Smooth muscle cell (in vitro differentiated cells): ENCODE results near the gene CRTC3. TPM values are rescaled to one million over a fixed set of nuclear protein-coding genes. Genes with fewer than 3 reads are reported as not detected.
A peak's percentile ranks its signal among the peaks of the same experiment; 100 is the strongest.

Experiments
- DNase-seq: peaks from one replicate; lab custom pipeline; 2025; ENCODE audit not compliant: unreplicated experiment; lab: John Stamatoyannopoulos, UW
- H2AFZ ChIP-seq: fragments of 200-600 bp; sonication (generic); 2 replicates; pipeline ENCODE4 v1.6.0; 2016; ENCODE audit warnings: antibody characterized with exemption, low read depth, mild to moderate bottlenecking
- H3F3A ChIP-seq: fragments of 200-600 bp; sonication (generic); 2 replicates; pipeline ENCODE4 v1.6.0; 2017; ENCODE audit warnings: antibody characterized with exemption, low read depth
- H3K27ac ChIP-seq: fragments of 200-600 bp; sonication (generic); 2 replicates; pipeline ENCODE4 v1.5.1; 2016; ENCODE audit warnings: low read depth, mild to moderate bottlenecking
- H3K27me3 ChIP-seq: fragments of 200-600 bp; sonication (generic); 2 replicates; pipeline ENCODE4 v1.6.1; 2016; ENCODE audit warnings: low read depth, mild to moderate bottlenecking
- H3K36me3 ChIP-seq: fragments of 200-600 bp; sonication (generic); 2 replicates; pipeline ENCODE4 v1.5.1; 2016; ENCODE audit warnings: low read depth
- H3K4me1 ChIP-seq: fragments of 200-600 bp; sonication (generic); 2 replicates; pipeline ENCODE4 v1.5.1; 2016; ENCODE audit warnings: low read depth
- H3K4me2 ChIP-seq: fragments of 200-600 bp; sonication (generic); 2 replicates; pipeline ENCODE4 v1.6.0; 2016; ENCODE audit warnings: mild to moderate bottlenecking
- H3K4me3 ChIP-seq: fragments of 200-600 bp; sonication (generic); 2 replicates; pipeline ENCODE4 v1.5.1; 2016; ENCODE audit warnings: mild to moderate bottlenecking
- H3K79me2 ChIP-seq: fragments of 200-600 bp; sonication (generic); 2 replicates; pipeline ENCODE4 v1.6.0; 2016; ENCODE audit warnings: low read depth, mild to moderate bottlenecking
- H3K9ac ChIP-seq: fragments of 200-600 bp; sonication (generic); 2 replicates; pipeline ENCODE4 v1.6.0; 2016; ENCODE audit warnings: low read depth
- H3K9me3 ChIP-seq: fragments of 200-600 bp; sonication (generic); replicated peaks from 2 replicates; pipeline ENCODE4 v1.5.1; 2016; ENCODE audit warnings: low read depth
- H4K20me1 ChIP-seq: fragments of 200-600 bp; sonication (generic); 2 replicates; pipeline ENCODE4 v1.6.0; 2016; ENCODE audit warnings: low read depth
- WGBS: methylation state at CpG from one replicate; pipeline ENCODE4 v1.1.7; 2016; ENCODE audit warnings: low lambda C conversion rate; 5-methylcytosine and 5-hydroxymethylcytosine counted together
- polyA plus RNA-seq: library from polyadenylated mRNA; unstranded; fragments of >200 nt; fragmentation: Nextera tagmentation; extraction: Ambion mirVana; gene quantifications from 2 replicates; pipeline ENCODE4 v1.2.1, GENCODE V29; 2016
- total RNA-seq: library from RNA; depleted of rRNA; stranded (reverse); fragments of >200 nt; gene quantifications from 2 replicates; pipeline ENCODE4 v1.2.3, GENCODE V29; 2014
- TF ChIP-seq, protein P1 (sequence below): fragments of 200-600 bp; sonication (generic); IDR thresholded peaks from 2 replicates; pipeline ENCODE4 v1.5.1; 2017; ENCODE audit warnings: borderline replicate concordance, mild to moderate bottlenecking, antibody characterized with exemption; ENCODE audit not compliant: insufficient read depth, poor library complexity, severe bottlenecking

Gene CRTC3, protein sequence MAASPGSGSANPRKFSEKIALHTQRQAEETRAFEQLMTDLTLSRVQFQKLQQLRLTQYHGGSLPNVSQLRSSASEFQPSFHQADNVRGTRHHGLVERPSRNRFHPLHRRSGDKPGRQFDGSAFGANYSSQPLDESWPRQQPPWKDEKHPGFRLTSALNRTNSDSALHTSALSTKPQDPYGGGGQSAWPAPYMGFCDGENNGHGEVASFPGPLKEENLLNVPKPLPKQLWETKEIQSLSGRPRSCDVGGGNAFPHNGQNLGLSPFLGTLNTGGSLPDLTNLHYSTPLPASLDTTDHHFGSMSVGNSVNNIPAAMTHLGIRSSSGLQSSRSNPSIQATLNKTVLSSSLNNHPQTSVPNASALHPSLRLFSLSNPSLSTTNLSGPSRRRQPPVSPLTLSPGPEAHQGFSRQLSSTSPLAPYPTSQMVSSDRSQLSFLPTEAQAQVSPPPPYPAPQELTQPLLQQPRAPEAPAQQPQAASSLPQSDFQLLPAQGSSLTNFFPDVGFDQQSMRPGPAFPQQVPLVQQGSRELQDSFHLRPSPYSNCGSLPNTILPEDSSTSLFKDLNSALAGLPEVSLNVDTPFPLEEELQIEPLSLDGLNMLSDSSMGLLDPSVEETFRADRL
- total RNA-seq (11.7 and 12.2 TPM in 2 replicates), polyA plus RNA-seq (12.5 and 17.6 TPM in 2 replicates)

DNA sequence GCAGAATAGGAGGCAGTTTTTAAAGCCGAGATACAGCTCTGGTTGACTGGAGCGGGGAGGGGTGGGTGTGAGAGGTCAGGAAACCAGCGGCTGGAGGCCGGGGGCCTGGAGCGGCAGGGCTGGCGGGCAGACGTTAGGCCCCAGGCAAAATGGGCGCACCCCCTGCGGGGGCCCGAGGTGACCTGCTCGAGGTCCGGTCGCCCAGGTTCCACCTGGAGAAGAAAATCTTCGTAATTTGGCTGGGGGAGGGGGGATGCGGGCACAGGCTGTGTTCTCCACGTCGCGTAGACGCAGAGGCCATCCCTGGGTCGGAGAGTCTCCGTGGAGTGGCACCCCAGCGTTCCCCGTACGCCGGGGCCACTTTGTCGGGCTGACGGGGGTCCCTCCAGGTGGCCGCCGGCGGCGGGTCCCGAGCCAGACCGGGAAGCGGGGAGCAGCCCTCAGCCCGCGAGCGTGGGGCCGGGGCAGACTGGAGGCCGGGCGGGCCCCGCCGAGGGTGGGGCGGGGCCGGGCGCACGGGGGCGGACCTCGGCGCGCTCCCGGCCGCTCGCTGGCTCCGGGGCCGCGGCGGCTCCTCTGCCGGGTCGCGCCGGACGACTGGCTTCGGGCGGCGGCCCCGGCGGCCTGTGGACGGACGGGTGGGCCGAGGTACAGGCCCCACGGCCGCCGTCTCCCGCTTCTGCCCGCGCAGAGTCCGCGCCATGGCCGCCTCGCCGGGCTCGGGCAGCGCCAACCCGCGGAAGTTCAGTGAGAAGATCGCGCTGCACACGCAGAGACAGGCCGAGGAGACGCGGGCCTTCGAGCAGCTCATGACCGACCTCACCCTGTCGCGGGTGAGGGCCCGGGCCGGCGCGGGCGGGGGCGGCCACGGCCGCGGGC is at the start of gene CRTC3:
Gene CRTC3 (plus strand): TSS at position 553 of the 879 bp plus-strand sequence. CDS start 149 bp downstream, at position 702.
- peak within 1 kb of the TSS; percentile 95 for H3K4me2 ChIP-seq
- peaks cover 11% of the 10 kb centered on the region for H3K4me1 ChIP-seq
- 2% methylated on average over 50 of the region's 104 CpGs for WGBS
- H3K36me3 ChIP-seq: no peaks in the 10 kb centered on the region
- H4K20me1 ChIP-seq: peaks cover 34% of the 10 kb centered on the region
- H3K9ac ChIP-seq: peak within 1 kb of the TSS; percentile 81
- DNase-seq: peak; percentile 33
- TF ChIP-seq, protein P1, sequence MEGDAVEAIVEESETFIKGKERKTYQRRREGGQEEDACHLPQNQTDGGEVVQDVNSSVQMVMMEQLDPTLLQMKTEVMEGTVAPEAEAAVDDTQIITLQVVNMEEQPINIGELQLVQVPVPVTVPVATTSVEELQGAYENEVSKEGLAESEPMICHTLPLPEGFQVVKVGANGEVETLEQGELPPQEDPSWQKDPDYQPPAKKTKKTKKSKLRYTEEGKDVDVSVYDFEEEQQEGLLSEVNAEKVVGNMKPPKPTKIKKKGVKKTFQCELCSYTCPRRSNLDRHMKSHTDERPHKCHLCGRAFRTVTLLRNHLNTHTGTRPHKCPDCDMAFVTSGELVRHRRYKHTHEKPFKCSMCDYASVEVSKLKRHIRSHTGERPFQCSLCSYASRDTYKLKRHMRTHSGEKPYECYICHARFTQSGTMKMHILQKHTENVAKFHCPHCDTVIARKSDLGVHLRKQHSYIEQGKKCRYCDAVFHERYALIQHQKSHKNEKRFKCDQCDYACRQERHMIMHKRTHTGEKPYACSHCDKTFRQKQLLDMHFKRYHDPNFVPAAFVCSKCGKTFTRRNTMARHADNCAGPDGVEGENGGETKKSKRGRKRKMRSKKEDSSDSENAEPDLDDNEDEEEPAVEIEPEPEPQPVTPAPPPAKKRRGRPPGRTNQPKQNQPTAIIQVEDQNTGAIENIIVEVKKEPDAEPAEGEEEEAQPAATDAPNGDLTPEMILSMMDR: no peak
- peak within 1 kb of the TSS; percentile 68 for H2AFZ ChIP-seq
- no peaks in the 10 kb centered on the region for H3K9me3 ChIP-seq
- peak within 1 kb of the TSS; percentile 63 for H3K27ac ChIP-seq
- H3K27me3 ChIP-seq: no peaks in the 10 kb centered on the region
- peaks cover 42% of the 10 kb centered on the region for H3K79me2 ChIP-seq
- no peaks in the 10 kb centered on the region for H3F3A ChIP-seq
- peak within 1 kb of the TSS; percentile 82 for H3K4me3 ChIP-seq

DNA sequence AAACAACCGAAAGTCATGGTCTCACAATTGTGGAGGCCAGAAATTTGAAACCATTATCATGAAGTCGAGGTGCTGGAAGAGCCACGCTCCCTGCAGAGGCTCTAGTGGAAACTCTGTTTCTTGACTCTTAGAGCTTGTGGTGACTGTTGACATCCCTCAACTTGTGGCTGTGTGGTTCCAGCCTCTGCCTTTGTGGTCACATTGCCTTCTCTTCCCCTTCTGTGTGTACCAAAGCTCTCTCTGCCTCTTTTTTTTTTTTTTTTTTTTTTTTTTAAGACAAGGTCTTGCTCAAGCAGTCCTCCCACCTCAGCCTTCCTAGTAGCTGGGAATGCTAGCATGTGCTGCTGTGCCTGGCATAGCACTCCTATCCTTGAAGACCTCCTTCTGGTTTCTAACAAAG is 48.7 kb upstream of the CRTC3 start:
- Histone ChIP-seq H3K4me1 (no peaks in the 10 kb centered on the region), H3K36me3 (peaks cover 56% of the 10 kb centered on the region), H3K4me2 (no peak overlapping the region), H3K9me3 (no peaks in the 10 kb centered on the region), H4K20me1 (peaks cover 11% of the 10 kb centered on the region), H3K4me3 (no peak overlapping the region), H3K27me3 (no peaks in the 10 kb centered on the region), H3K27ac (no peak overlapping the region), H3K79me2 (no peaks in the 10 kb centered on the region), H3K9ac (no peak overlapping the region), H3F3A (peaks cover 9% of the 10 kb centered on the region), H2AFZ (no peak overlapping the region)
- 82% methylated on average over 3 of the region's 3 CpGs for WGBS
- TF ChIP-seq, protein P1: no peak
- DNase-seq: no peak

DNA sequence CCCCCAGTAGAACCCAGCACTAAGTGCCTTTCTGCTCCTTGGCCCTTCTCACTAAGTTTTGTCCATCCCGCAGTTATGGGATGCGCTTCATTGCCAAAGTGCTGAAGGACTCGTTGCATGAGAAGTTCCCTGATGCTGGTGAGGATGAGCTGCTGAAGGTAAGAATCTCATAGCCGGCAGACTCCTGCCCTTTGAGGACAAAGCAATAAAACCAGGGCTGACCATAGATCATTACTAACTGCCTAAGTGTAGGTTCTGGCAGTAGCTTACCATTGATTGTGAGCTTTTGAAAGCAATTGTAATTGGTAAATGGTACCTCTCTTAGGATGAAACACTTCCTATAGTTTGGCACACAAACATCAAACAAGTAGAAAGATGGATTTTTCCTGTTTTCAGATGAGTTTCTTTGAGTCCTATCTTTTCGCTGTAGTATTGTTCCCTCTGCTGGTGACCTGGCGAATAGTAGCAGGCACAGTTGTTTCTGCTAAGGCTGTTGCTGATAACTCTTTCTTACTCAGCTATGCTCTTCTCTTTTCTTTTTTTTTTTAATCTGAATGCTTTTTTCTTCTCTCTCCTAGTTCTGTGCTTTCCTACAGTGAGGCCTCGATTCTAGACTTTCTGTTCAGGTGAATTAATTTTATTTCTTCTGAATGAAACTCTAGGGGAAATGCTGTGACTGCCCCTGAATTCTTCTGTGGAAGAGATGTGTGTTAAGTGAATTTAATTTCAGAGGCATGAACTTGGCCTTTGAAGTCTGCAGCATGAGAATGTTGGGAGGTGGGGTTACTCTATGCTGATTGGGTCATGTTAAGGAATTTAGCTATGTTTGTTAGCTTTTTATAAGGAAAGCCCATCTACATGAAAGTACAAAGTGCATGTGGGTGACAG is 47.4 kb upstream of the CRTC3 start:
- no peak for DNase-seq
- Histone ChIP-seq H3K4me2 (no peak overlapping the region), H3F3A (peaks cover 9% of the 10 kb centered on the region), H3K27ac (no peak overlapping the region), H4K20me1 (peaks cover 11% of the 10 kb centered on the region), H3K79me2 (no peaks in the 10 kb centered on the region), H3K9me3 (no peaks in the 10 kb centered on the region), H3K36me3 (peaks cover 56% of the 10 kb centered on the region), H3K9ac (no peak overlapping the region), H3K4me3 (no peak overlapping the region), H3K27me3 (no peaks in the 10 kb centered on the region), H2AFZ (no peak overlapping the region), H3K4me1 (no peaks in the 10 kb centered on the region)
- TF ChIP-seq, protein P1: peak; percentile 71
- 73% methylated on average over 7 of the region's 7 CpGs for WGBS
